ENCODE data around the gene SIL1. TPM values are rescaled to one million over a fixed set of nuclear protein-coding genes. Genes with fewer than 3 reads are reported as not detected.

The SIL1 gene
- total and polyA plus RNA-seq, 2 of the 4 experiments (the other 2 are of a cell fraction) = 56.1 to 66.0 TPM

DNA sequence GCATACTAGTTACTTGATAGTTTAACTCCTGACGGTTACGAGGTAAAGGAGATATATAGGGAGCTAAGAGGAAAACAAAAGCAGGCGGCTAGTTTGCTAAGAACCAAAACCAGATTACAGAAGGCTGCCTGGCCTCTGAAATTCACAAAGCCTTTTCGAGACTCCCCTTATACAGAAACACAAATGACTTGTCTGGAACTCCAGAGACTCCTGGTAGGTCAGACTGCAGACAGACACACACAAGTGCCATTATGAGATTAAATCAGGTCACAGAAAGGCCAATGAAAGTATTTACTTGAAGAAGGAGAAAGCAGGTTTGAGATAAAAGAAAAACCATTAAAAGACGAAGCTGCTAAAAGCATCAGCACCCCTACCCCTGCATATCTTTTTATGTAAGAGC, 180.5 kb downstream of the SIL1 start:
- Histone ChIP-seq H3K27me3 (ENCODE audit: control insufficient read depth, insufficient read depth, low read length) (no peaks in the 10 kb centered on the region), H3K79me1 (ENCODE audit: low read depth in 1 of 2, low read length in 2 of 2) (no peaks in the 10 kb centered on the region), H2AFZ (replicated peaks; ENCODE audit: low read length, poor library complexity) (no peak overlapping the region), H2AK5ac (ENCODE audit: low read depth, low read length) (no peak overlapping the region), H3K9ac (ENCODE audit: low read depth, low read length) (no peak overlapping the region), H3K56ac (ENCODE audit: extremely low read depth, insufficient read depth, low read length) (no peak overlapping the region), H3K4me3 (ENCODE audit: insufficient read depth, low read depth, low read length) (no peak overlapping the region), H4K8ac (ENCODE audit: low read depth in 2 of 2, low read length in 2 of 2) (no peak overlapping the region), H3K9me1 (ENCODE audit: insufficient read depth, low read length) (no peaks in the 10 kb centered on the region; the same call in 1 of the 2 replicates), H3K4ac (ENCODE audit: low read depth, low read length) (no peak overlapping the region), H3K4me1 (ENCODE audit: control insufficient read depth, insufficient read depth, low read length) (peaks cover 3% of the 10 kb centered on the region; the same call in 1 of the 2 replicates), H4K20me1 (ENCODE audit: insufficient read depth, low read length) (no peaks in the 10 kb centered on the region), H3K18ac (ENCODE audit: low read depth, low read length) (no peak overlapping the region), H4K5ac (ENCODE audit: low read depth, low read length) (no peak overlapping the region), H2BK20ac (ENCODE audit: low read depth, low read length) (no peak overlapping the region), H2AK9ac (replicated peaks; ENCODE audit: low read depth, low read length, poor library complexity) (no peak overlapping the region), H3K27ac (ENCODE audit: insufficient read depth, low read length) (no peak overlapping the region), H4K91ac (ENCODE audit: insufficient read depth, low read depth, low read length) (no peak overlapping the region), H2BK15ac (ENCODE audit: low read depth, low read length) (no peak overlapping the region), H3K36me3 (ENCODE audit: control insufficient read depth, insufficient read depth, low read length) (peaks cover 8% of the 10 kb centered on the region), H2BK5ac (ENCODE audit: low read depth, low read length, poor library complexity, severe bottlenecking) (no peak overlapping the region), H3K14ac (replicated peaks; ENCODE audit: low read depth, low read length) (no peak overlapping the region), H2BK120ac (ENCODE audit: low read depth, low read length) (no peak overlapping the region), H3K9me3 (ENCODE audit: control insufficient read depth, insufficient read depth, low read length) (no peaks in the 10 kb centered on the region), H3K4me2 (ENCODE audit: low read depth, low read length) (no peak overlapping the region), H3K23ac (ENCODE audit: low read depth, low read length) (no peak overlapping the region)
- in situ Hi-C loops (cut with MboI; ENCODE audit: low sequenced_read_pairs) = no loop called here
- CTCF ChIA-PET = no interaction called here
- no TSS peak for BruUV-seq (replicated peaks)
- intact Hi-C loops (cut with micrococcal nuclease) = no loop called here
- POLR2A ChIA-PET (ENCODE audit: unreplicated experiment) = no interaction called here
- ATAC-seq (ENCODE audit: low read depth) = no peak
- no CpG with 5 or more reads among the region's 5 CpGs for WGBS, 2 experiments (ENCODE audit: extremely low coverage in 2 of 2, insufficient read length in 1 of 2)
- no peak for DNase-seq
- dilution Hi-C loops (cut with HindIII; ENCODE audit: low sequenced_read_pairs, unreplicated experiment) = no loop called here
- TF ChIP-seq, protein P1, sequence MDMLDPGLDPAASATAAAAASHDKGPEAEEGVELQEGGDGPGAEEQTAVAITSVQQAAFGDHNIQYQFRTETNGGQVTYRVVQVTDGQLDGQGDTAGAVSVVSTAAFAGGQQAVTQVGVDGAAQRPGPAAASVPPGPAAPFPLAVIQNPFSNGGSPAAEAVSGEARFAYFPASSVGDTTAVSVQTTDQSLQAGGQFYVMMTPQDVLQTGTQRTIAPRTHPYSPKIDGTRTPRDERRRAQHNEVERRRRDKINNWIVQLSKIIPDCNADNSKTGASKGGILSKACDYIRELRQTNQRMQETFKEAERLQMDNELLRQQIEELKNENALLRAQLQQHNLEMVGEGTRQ (IDR thresholded peaks at IDR 0.05; ENCODE audit: low read depth, low read length) = no peak
- TF ChIP-seq, protein P2, sequence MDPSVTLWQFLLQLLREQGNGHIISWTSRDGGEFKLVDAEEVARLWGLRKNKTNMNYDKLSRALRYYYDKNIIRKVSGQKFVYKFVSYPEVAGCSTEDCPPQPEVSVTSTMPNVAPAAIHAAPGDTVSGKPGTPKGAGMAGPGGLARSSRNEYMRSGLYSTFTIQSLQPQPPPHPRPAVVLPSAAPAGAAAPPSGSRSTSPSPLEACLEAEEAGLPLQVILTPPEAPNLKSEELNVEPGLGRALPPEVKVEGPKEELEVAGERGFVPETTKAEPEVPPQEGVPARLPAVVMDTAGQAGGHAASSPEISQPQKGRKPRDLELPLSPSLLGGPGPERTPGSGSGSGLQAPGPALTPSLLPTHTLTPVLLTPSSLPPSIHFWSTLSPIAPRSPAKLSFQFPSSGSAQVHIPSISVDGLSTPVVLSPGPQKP (IDR thresholded peaks at IDR 0.05; ENCODE audit: borderline replicate concordance, low read depth, low read length) = no peak
- TF ChIP-seq RAD21 (IDR thresholded peaks at IDR 0.05; ENCODE audit: low read length) = no peak
- TF ChIP-seq MXI1 (IDR thresholded peaks at IDR 0.05; ENCODE audit: borderline replicate concordance, low read depth, low read length) = no peak
